Stimulated activated CD4-positive, alpha-beta T cell treated with anti-CD3 and anti-CD28 coated beads, Interleukin-1b, Interleukin-23, amount 100 ng/mL, for 1 hour (primary cell): ENCODE results near the gene HOGA1.
"Not testable (repeated sequence)": the region's sequence is repeated elsewhere in the genome, so short reads cannot be mapped to it uniquely, and the experiment has no call there.

Source experiments
- DNase-seq, 2 donors: peaks; one replicate each; pipeline ENCODE4 v3.0.0-alpha.2; 2020; ENCODE audit warnings: low read depth in 2 of 2

Gene HOGA1

GRCh38 chr10:97649405-97649750 is 65.2 kb downstream of the HOGA1 start:
- not testable (repeated sequence) for DNase-seq

GRCh38 chr10:97650726-97651125 is 66.5 kb downstream of the HOGA1 start:
- DNase-seq = no peak

- DNase-seq = no peak
Observed at GRCh38 chr10:97651773-97652172, 67.6 kb downstream of the HOGA1 start.

GRCh38 chr10:97656777-97657176 is 72.6 kb downstream of the HOGA1 start:
- DNase-seq = no peak

GRCh38 chr10:97659589-97659988 is 75.4 kb downstream of the HOGA1 start:
- no peak for DNase-seq
